HepG2 (cell line): ENCODE measurements around the gene ARL10. TPM values are rescaled to one million over a fixed set of nuclear protein-coding genes. Genes with fewer than 3 reads are reported as not detected.
A peak's percentile ranks its signal among the peaks of the same experiment; 100 is the strongest.

Experiments used
- CAMTA2 ChIP-seq: sonication (generic); formaldehyde crosslinking; IDR thresholded peaks from 2 replicates; pipeline ENCODE4 v1.4.0; 2020; ENCODE audit warnings: mild to moderate bottlenecking, missing genetic modification reagents, borderline replicate concordance
- GTF3A ChIP-seq: sonication (generic); formaldehyde crosslinking; conservative IDR thresholded peaks from 2 replicates; pipeline ENCODE4 v1.4.0; 2020; ENCODE audit warnings: mild to moderate bottlenecking, missing genetic modification reagents
- HNF4G ChIP-seq, 2 experiments: sonication (generic) in 1 of 2; formaldehyde crosslinking in 1 of 2; IDR thresholded peaks; 2 replicates each; pipeline versions ENCODE4 v1.4.0 to v1.6.1; 2011 to 2020; ENCODE audit warnings: borderline replicate concordance in 2 of 2, low read depth in 2 of 2, mild to moderate bottlenecking in 2 of 2, low read length in 1 of 2, missing genetic modification reagents in 1 of 2, moderate library complexity in 1 of 2
- NFE2L1 ChIP-seq: sonication (generic); formaldehyde crosslinking; IDR thresholded peaks from 2 replicates; pipeline ENCODE4 v1.4.0; 2020; ENCODE audit warnings: missing genetic modification reagents, mild to moderate bottlenecking, borderline replicate concordance
- NR2C2 ChIP-seq: sonication (generic); formaldehyde crosslinking; IDR thresholded peaks from 2 replicates; pipeline ENCODE4 v1.4.0; 2020; ENCODE audit warnings: missing genetic modification reagents, mild to moderate bottlenecking, moderate library complexity, borderline replicate concordance
- SRSF1 ChIP-seq: fragments of 200-400 bp; formaldehyde crosslinking; optimal IDR thresholded peaks from 2 replicates; pipeline ENCODE3; 2017; ENCODE audit warnings: mild to moderate bottlenecking, low read depth, low read length, moderate library complexity
- TCF7L2 ChIP-seq: IDR thresholded peaks from 2 replicates; pipeline ENCODE4 v1.6.1; 2011; ENCODE audit warnings: mild to moderate bottlenecking, low read depth, low read length, moderate library complexity
- ZNF20 ChIP-seq: sonication (generic); formaldehyde crosslinking; IDR thresholded peaks from 2 replicates; pipeline ENCODE4 v1.4.0; 2020; ENCODE audit warnings: mild to moderate bottlenecking, moderate library complexity, missing genetic modification reagents
- ZNF3 ChIP-seq: IDR thresholded peaks from 2 replicates; pipeline ENCODE4 v1.7.0; 2017; ENCODE audit warnings: inconsistent platforms
- ZNF7 ChIP-seq: IDR thresholded peaks from 2 replicates; pipeline ENCODE4 v1.6.1; 2016; ENCODE audit warnings: missing biosample characterization, missing genetic modification reagents
- ZNF703 ChIP-seq: sonication (generic); formaldehyde crosslinking; IDR thresholded peaks from 2 replicates; pipeline ENCODE4 v1.5.1; 2020; ENCODE audit warnings: missing genetic modification reagents, mild to moderate bottlenecking, moderate library complexity, borderline replicate concordance
- ZNF780A ChIP-seq: sonication (generic); formaldehyde crosslinking; IDR thresholded peaks from 2 replicates; pipeline ENCODE4 v1.8.0; 2022; ENCODE audit warnings: mild to moderate bottlenecking, missing genetic modification reagents, moderate library complexity
- ZNF83 ChIP-seq: sonication (generic); formaldehyde crosslinking; IDR thresholded peaks from 2 replicates; pipeline ENCODE4 v1.4.0; 2020; ENCODE audit warnings: missing genetic modification reagents, mild to moderate bottlenecking, borderline replicate concordance
- ZNF879 ChIP-seq: sonication (generic); formaldehyde crosslinking; IDR thresholded peaks from 2 replicates; pipeline ENCODE4 v1.8.1; 2023; ENCODE audit warnings: missing genetic modification reagents
- polyA plus RNA-seq, 8 experiments: library from polyadenylated mRNA; depleted of rRNA in 3 of 8; stranded (reverse) in 7 of 8; unstranded in 1 of 8; fragments of >200 nt; fragmentation: Illumina TruSeq in 4 of 8; extraction: Trizol in 4 of 8; gene quantifications; 2 replicates each; pipeline versions ENCODE4 v1.2.1 to v1.2.3, GENCODE V29; 2011 to 2016; ENCODE audit warnings: low read depth in 4 of 8, missing spikeins in 1 of 8, mixed read lengths in 1 of 8; ENCODE audit not compliant: insufficient read depth in 1 of 8
- total RNA-seq, 5 experiments: library from RNA; depleted of rRNA; stranded (reverse); fragments of >200 nt; fragmentation: Illumina TruSeq; extraction: Trizol; gene quantifications; 2 replicates each; pipeline ENCODE4 v1.2.3, GENCODE V29; 2016; ENCODE audit warnings: low read depth in 1 of 5
- TF ChIP-seq, protein P1 (sequence below): sonication (generic); formaldehyde crosslinking; IDR thresholded peaks from 2 replicates; pipeline ENCODE4 v1.9.0; 2021; ENCODE audit warnings: missing genetic modification reagents, borderline replicate concordance
- TF ChIP-seq, protein P2 (sequence below): sonication (generic); formaldehyde crosslinking; IDR thresholded peaks from 2 replicates; pipeline ENCODE4 v1.4.0; 2020; ENCODE audit warnings: mild to moderate bottlenecking, missing genetic modification reagents
- TF ChIP-seq, protein P3 (sequence below): sonication (generic); formaldehyde crosslinking; IDR thresholded peaks from 2 replicates; pipeline ENCODE4 v1.4.0; 2020; ENCODE audit warnings: missing genetic modification reagents, borderline replicate concordance
- TF ChIP-seq, protein P4 (sequence below): sonication (generic); formaldehyde crosslinking; IDR thresholded peaks from 2 replicates; pipeline ENCODE4 v1.8.0; 2022; ENCODE audit warnings: mild to moderate bottlenecking, missing genetic modification reagents; ENCODE audit not compliant: insufficient replicate concordance

Gene ARL10
- total and polyA plus RNA-seq, 2 of the 13 experiments (the other 11 are each of a cell fraction or from before 2014, with no cell fraction given), result 0.18 to 0.50 TPM

DNA sequence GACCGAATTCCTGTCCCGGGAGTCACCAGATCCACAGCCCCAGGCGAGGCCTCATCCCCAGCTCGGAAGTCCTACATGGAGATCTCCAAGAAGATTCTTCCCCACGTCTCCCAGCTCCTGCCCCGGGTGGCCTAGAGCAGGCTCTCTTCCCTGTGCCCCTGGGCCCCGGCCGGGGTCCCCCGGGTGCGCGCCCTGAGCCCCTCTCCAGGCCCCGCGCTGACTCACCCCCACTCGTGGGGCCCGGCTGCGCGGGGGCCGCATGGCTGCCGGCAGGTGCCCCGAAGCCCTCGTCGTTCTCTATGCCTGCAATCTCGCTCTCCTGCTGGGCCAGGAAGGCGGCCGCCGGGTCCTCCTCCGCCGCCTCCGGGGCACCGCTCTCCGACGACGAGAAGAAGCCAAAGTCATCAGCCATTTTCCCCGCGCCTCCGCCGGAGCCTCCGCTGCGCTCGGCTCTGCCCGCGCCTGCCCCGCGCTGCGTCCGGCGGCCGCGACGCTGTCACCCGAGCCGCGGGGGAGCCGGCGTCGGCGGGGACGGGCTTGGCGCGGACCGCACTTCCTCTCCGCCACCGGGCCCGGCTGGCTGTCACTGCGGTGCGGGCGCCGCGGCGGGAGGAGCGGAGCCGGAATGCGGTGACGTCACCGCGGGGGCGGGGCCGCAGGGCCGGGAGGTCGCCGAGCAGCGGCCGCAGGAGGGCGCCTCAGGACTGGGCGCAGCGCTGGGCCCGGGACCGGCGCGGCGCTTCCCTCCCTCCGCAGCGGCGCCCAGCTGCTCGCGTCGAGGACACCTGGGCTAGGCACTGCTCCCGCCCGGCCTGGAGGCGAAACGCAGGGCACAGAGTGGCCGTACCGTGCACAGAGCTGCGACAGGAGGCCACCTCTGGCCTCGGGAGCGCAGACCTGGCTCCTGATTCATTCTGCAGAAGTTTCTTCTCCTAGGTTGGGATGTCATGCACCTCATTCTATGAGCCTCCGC lies 51.0 kb downstream of the ARL10 start, which contains the start of gene CLTB (continued):
- TF ChIP-seq SRSF1, result no peak
- no peak for TF ChIP-seq TCF7L2
- no peak for TF ChIP-seq ZNF879 (CRISPR knock-in tag)
- TF ChIP-seq NFE2L1 (CRISPR knock-in tag), result no peak
- no peak for TF ChIP-seq ZNF20
- TF ChIP-seq, protein P1, sequence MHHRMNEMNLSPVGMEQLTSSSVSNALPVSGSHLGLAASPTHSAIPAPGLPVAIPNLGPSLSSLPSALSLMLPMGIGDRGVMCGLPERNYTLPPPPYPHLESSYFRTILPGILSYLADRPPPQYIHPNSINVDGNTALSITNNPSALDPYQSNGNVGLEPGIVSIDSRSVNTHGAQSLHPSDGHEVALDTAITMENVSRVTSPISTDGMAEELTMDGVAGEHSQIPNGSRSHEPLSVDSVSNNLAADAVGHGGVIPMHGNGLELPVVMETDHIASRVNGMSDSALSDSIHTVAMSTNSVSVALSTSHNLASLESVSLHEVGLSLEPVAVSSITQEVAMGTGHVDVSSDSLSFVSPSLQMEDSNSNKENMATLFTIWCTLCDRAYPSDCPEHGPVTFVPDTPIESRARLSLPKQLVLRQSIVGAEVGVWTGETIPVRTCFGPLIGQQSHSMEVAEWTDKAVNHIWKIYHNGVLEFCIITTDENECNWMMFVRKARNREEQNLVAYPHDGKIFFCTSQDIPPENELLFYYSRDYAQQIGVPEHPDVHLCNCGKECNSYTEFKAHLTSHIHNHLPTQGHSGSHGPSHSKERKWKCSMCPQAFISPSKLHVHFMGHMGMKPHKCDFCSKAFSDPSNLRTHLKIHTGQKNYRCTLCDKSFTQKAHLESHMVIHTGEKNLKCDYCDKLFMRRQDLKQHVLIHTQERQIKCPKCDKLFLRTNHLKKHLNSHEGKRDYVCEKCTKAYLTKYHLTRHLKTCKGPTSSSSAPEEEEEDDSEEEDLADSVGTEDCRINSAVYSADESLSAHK (CRISPR knock-in tag), result no peak
- TF ChIP-seq, protein P2, sequence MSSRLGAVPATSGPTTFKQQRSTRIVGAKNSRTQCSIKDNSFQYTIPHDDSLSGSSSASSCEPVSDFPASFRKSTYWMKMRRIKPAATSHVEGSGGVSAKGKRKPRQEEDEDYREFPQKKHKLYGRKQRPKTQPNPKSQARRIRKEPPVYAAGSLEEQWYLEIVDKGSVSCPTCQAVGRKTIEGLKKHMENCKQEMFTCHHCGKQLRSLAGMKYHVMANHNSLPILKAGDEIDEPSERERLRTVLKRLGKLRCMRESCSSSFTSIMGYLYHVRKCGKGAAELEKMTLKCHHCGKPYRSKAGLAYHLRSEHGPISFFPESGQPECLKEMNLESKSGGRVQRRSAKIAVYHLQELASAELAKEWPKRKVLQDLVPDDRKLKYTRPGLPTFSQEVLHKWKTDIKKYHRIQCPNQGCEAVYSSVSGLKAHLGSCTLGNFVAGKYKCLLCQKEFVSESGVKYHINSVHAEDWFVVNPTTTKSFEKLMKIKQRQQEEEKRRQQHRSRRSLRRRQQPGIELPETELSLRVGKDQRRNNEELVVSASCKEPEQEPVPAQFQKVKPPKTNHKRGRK, result no peak
- no peak for TF ChIP-seq ZNF83
- peak; percentile 64; the same call in 1 of the 2 replicates for TF ChIP-seq HNF4G (IDR thresholded peaks at IDR 0.05; ENCODE audit: borderline replicate concordance, low read depth, low read length)
- TF ChIP-seq HNF4G (CRISPR knock-in tag; IDR thresholded peaks at IDR 0.05; ENCODE audit: borderline replicate concordance, low read depth), result no peak
- no peak for TF ChIP-seq GTF3A (CRISPR knock-in tag)
- TF ChIP-seq NR2C2 (CRISPR knock-in tag), result peak; percentile 66
- TF ChIP-seq ZNF3 (CRISPR knock-in tag), result no peak
- no peak for TF ChIP-seq ZNF780A (CRISPR knock-in tag)
- TF ChIP-seq ZNF703 (CRISPR knock-in tag), result no peak
- TF ChIP-seq, protein P3, sequence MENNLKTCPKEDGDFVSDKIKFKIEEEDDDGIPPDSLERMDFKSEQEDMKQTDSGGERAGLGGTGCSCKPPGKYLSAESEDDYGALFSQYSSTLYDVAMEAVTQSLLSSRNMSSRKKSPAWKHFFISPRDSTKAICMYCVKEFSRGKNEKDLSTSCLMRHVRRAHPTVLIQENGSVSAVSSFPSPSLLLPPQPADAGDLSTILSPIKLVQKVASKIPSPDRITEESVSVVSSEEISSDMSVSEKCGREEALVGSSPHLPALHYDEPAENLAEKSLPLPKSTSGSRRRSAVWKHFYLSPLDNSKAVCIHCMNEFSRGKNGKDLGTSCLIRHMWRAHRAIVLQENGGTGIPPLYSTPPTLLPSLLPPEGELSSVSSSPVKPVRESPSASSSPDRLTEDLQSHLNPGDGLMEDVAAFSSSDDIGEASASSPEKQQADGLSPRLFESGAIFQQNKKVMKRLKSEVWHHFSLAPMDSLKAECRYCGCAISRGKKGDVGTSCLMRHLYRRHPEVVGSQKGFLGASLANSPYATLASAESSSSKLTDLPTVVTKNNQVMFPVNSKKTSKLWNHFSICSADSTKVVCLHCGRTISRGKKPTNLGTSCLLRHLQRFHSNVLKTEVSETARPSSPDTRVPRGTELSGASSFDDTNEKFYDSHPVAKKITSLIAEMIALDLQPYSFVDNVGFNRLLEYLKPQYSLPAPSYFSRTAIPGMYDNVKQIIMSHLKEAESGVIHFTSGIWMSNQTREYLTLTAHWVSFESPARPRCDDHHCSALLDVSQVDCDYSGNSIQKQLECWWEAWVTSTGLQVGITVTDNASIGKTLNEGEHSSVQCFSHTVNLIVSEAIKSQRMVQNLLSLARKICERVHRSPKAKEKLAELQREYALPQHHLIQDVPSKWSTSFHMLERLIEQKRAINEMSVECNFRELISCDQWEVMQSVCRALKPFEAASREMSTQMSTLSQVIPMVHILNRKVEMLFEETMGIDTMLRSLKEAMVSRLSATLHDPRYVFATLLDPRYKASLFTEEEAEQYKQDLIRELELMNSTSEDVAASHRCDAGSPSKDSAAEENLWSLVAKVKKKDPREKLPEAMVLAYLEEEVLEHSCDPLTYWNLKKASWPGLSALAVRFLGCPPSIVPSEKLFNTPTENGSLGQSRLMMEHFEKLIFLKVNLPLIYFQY (CRISPR knock-in tag), result peak; percentile 21; the same call in 1 of the 2 replicates
- TF ChIP-seq, protein P4, sequence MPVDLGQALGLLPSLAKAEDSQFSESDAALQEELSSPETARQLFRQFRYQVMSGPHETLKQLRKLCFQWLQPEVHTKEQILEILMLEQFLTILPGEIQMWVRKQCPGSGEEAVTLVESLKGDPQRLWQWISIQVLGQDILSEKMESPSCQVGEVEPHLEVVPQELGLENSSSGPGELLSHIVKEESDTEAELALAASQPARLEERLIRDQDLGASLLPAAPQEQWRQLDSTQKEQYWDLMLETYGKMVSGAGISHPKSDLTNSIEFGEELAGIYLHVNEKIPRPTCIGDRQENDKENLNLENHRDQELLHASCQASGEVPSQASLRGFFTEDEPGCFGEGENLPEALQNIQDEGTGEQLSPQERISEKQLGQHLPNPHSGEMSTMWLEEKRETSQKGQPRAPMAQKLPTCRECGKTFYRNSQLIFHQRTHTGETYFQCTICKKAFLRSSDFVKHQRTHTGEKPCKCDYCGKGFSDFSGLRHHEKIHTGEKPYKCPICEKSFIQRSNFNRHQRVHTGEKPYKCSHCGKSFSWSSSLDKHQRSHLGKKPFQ, result peak; percentile 53
- no peak for TF ChIP-seq CAMTA2 (CRISPR knock-in tag)
- TF ChIP-seq ZNF7, result no peak
